Measurements from ENCODE around the gene POU2AF1.
A peak's percentile ranks its signal among the peaks of the same experiment; 100 is the strongest.

The POU2AF1 gene, protein sequence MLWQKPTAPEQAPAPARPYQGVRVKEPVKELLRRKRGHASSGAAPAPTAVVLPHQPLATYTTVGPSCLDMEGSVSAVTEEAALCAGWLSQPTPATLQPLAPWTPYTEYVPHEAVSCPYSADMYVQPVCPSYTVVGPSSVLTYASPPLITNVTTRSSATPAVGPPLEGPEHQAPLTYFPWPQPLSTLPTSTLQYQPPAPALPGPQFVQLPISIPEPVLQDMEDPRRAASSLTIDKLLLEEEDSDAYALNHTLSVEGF

GRCh38 chr11:111378861-111379601, at the start of gene POU2AF1:
TSS of gene POU2AF1 (minus strand) at chr11:111379275. CDS start at chr11:111379177, 98 bp downstream.
- peak; percentile 72 for DNase-seq (ENCODE audit: low spot score)

DNA sequence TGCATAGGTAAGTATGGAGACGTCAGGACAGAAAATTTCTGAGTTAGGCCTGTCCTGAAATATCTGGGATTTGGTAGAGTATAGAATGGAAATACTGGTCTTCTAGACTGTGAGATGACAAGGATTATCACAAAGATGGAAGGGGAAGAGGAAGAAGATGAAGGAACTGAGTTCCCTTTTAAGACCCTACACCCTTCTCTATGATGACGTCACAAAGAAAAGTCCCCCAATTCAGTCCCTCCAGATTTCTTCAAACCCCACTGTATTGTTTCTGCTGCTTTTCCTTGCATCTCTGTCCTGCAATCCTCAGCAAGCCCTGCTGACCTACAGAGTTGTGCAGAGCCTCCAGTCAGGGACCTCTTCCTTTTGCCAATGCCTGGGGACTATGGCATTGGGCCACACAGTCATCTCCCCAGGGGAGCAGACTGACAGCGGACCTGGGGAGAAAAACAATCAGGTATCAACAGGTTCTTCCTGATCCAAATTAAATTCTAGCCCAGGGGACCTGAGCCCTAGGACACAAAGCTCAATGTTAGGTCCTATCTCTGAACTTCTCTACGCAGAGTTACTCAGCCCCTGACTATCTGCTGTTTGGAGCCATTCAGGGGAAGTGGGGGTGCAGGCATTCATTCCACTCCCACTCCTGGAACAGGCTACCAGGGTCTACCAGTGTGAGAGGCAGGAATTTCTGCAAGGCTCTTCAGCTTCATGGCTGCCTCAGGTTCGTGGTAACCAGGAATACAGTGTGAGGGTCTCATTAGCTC, 49.2 kb upstream of the POU2AF1 start:
- DNase-seq (ENCODE audit: low spot score): no peak

GRCh38 chr11:111427471-111427912, 48.4 kb upstream of the POU2AF1 start:
- no peak for DNase-seq (ENCODE audit: low spot score)

- DNase-seq (ENCODE audit: low spot score): no peak
Measured at GRCh38 chr11:111426617-111427016, 47.5 kb upstream of the POU2AF1 start.

DNA sequence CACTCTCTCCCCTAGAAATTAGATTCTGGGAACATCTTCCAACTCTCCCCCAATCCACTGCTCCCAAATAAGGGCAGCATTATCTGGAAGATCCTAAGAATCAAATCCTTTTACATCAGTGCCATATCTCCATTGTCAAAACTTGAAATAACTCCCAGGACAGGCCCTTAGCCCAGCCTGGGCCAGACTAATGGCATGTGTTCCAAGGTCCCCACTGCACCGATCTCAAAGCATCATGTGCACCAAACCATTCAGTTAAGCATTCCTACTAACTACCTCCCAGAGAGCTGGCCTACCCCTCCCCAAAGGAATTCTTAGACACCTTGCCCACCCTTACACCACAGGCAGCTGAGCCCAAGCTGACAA, 44.2 kb upstream of the POU2AF1 start:
- no peak for DNase-seq (ENCODE audit: low spot score)

DNA sequence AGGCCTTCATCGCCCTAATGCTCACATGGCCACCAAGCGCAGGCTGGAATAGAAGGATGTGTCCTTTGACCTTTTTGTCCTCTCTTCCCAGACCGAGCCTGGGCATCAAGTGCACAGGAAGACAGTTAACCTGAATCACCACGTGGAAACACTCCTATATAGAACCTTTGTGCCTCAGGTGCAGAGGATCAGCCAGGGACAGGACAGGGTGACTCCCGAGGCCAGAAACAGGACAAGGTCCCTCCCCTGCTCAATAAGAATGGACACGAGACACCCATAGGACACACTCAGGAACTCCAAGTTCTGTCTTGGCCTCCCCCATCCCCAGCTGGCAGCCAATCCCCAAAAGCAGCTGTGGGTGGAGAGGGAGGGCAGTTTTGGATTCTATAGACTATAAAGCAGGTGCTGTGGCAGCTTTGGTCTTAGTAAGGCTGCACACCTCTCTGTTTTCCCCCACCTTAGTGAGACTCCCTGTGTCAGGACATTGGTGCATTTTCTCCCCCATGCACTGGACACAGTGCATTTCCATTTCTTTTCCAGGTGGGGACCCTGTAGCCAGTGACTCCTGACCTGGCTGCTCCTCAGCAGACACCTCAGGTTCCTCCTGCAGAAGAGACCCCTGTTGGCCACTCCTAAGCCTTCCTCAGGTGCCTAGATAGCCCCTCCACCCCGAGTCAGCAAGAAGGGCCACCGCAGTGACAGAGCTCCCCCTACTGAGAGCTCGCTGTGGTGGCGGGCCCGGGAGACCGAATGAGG, 43.6 kb upstream of the POU2AF1 start:
- peak; percentile 36 for DNase-seq (ENCODE audit: low spot score)

DNA sequence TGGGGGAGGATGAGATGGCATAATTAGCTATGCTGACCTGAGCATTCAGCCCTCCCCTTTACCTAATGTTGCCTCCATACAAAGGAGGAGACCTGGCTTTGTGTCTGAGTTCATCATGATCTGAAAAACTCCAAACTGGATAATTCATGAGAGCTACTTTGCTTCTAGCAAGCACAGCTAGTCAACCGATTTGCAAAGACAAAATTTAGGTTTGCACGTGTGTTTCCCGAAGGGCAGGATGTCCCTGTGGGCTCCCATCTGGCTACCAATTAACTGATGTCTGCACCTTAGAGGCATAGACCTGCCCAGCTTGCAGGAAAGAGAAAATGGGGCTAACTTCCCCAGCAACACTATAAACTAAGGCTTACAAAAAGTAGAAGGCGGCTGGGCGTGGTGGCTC, 42.2 kb upstream of the POU2AF1 start:
- DNase-seq (ENCODE audit: low spot score): no peak

GRCh38 chr11:111419641-111420327, 40.7 kb upstream of the POU2AF1 start:
- DNase-seq (ENCODE audit: low spot score): no peak

- no peak for DNase-seq (ENCODE audit: low spot score)
Measured at GRCh38 chr11:111419181-111419580, 40.1 kb upstream of the POU2AF1 start.

GRCh38 chr11:111418436-111418787, 39.3 kb upstream of the POU2AF1 start:
- no peak for DNase-seq (ENCODE audit: low spot score)

DNA sequence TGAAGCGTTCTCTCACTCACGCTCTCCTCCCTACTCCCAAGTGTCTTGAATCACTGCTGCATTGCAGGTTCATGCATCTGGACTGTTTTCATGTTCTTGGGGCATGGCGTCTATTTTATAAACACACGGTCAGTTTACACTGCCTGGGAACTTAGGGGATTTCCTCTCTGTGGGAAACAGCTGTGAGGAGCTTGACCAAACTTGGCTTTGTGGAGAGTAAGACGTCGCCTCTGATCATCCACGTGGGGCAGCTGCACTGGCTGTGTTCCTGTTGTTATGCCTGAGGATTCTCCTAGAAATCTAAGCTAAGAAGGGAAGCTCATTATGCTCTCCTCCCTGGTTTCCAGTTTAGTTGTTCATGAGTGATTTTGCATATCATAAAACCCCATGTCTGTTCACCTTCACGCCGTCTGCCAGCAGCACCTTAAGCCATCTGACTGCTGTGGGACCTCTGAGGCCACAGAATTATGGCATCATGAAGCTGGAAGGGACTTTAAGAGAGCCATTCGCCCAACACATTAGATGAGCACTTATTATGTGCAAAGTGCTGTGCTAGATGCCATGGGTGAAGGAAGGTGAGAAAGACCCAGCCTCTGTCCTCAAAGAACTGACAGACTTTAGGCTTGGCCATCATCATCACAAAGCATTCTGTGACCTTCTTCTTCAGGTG, 38.8 kb upstream of the POU2AF1 start:
- peak; percentile 5 for DNase-seq (ENCODE audit: low spot score)

- DNase-seq (ENCODE audit: low spot score): no peak
Measured at GRCh38 chr11:111417011-111417765, 38.1 kb upstream of the POU2AF1 start.

- DNase-seq (ENCODE audit: low spot score): no peak
Measured at GRCh38 chr11:111416231-111416960, 37.3 kb upstream of the POU2AF1 start.

DNA sequence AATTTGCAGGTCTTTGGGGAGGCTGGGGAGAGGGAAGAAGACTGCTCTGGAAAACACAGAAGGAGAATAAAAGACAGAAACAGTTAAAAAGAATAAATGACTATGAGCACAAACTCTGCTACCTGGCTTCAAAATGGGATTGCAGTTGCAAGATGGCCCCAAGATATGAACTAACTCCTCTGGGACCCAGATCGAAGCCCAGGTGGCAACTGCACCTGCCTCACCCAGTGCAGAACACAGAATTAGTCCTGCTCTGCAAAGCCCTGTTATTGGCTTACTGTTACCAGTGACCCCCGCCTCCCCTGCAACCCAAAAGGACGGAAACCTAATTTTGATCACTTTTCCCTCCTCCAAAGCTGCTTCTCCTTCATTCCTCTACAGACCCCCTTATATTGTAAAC, 35.9 kb upstream of the POU2AF1 start:
- DNase-seq (ENCODE audit: low spot score): no peak

GRCh38 chr11:111414267-111414931, 35.3 kb upstream of the POU2AF1 start:
- no peak for DNase-seq (ENCODE audit: low spot score)

DNA sequence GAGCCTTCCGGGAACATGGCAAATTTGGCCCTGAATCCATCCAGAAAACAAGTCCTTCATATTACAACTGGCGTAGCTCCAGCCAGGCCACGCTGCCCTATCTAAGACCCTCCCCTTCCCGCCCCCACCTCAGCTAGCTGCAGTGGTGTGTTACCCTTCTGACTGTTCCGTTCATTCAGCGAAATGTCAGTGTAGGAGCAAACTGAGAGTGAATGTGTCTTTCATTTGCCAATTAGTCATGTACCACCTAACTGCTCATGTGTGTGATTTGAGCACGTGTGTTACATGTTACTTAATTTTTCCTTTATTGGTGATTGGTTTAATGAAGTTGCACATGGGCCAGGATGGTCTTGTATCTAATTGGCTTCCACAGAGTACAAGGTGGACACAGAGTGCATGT, 34.8 kb upstream of the POU2AF1 start:
- no peak for DNase-seq (ENCODE audit: low spot score)

GRCh38 chr11:111412293-111412692, 33.2 kb upstream of the POU2AF1 start:
- DNase-seq (ENCODE audit: low spot score): no peak

GRCh38 chr11:111411456-111411855, 32.4 kb upstream of the POU2AF1 start:
- DNase-seq (ENCODE audit: low spot score): no peak

- no peak for DNase-seq (ENCODE audit: low spot score)
Measured at GRCh38 chr11:111410951-111411350, 31.9 kb upstream of the POU2AF1 start.
